Fibroblast of lung (primary cell): ENCODE measurements around the gene RUNX2.

Experiments used
- CTCF ChIP-seq, 2 donors: IDR thresholded peaks in 1 of 2; conservative IDR thresholded peaks in 1 of 2; 1 replicate in 1 of 2; 2 replicates in 1 of 2; pipeline ENCODE4 v1.5.1; 2011 to 2012; ENCODE audit warnings: low read length in 2 of 2, control low read depth in 1 of 2, inconsistent platforms in 1 of 2, low read depth in 1 of 2, mild to moderate bottlenecking in 1 of 2
- EZH2 ChIP-seq: IDR thresholded peaks from 2 replicates; pipeline ENCODE4 v1.5.1; 2012; ENCODE audit warnings: low read length, control low read depth, mild to moderate bottlenecking; ENCODE audit errors: missing control alignments

- TF ChIP-seq EZH2 (no peak), CTCF (conservative IDR thresholded peaks at IDR 0.05 in 1 of 2, IDR thresholded peaks at IDR 0.05 in 1 of 2; ENCODE audit: low read depth in 1 of 2, low read length in 2 of 2) (no peak)
Measured at GRCh38 chr6:45655745-45656476, 327.8 kb downstream of the RUNX2 start.
